ENCODE measurements around the gene CCDC40. TPM values are rescaled to one million over a fixed set of nuclear protein-coding genes. Genes with fewer than 3 reads are reported as not detected.

CCDC40 gene
- total and polyA plus RNA-seq, 10 of the 15 experiments (the other 5 are each of a cell fraction or from before 2014, with no cell fraction given): 0.06 to 0.10 TPM; not detected in 8

DNA sequence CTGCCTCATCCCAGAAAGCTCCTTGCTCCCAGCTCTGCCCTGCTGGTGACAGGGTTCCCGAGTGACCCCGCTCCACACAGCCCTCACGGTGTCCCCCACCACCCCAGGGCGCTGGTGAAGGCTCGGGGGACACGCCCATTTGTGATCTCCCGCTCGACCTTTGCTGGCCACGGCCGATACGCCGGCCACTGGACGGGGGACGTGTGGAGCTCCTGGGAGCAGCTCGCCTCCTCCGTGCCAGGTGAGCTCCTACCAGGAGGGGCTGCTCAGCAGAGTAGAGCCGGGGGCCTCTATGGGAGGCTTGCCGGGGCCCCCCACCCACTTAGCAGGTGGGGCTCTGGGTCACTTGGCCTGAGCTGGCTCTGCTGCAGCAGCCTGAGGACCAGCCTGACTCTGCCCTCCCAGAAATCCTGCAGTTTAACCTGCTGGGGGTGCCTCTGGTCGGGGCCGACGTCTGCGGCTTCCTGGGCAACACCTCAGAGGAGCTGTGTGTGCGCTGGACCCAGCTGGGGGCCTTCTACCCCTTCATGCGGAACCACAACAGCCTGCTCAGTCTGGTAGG is 76.1 kb downstream of the CCDC40 start:
- RAD21 ChIA-PET (ENCODE audit: unreplicated experiment): no interaction called here
- Histone ChIP-seq H3K79me2 (ENCODE audit: control insufficient read depth, insufficient read depth, low read length) (no peaks in the 10 kb centered on the region), H3K4me2 (ENCODE audit: control insufficient read depth, insufficient read depth) (no peak overlapping the region), H3K9me3 (replicated peaks; ENCODE audit: control insufficient read depth, insufficient read depth, low read length) (no peaks in the 10 kb centered on the region; the same call in 2 of the 3 replicates), H3K4me1 (ENCODE audit: control insufficient read depth, insufficient read depth, low read length) (no peaks in the 10 kb centered on the region), H2AFZ (ENCODE audit: control insufficient read depth, low read depth, low read length) (no peak overlapping the region), H3K9ac (ENCODE audit: control insufficient read depth, insufficient read depth, low read length) (no peak overlapping the region), H3K36me3 (ENCODE audit: control insufficient read depth in 2 of 2, insufficient read depth in 2 of 2, low read length in 1 of 2) (no peaks in the 10 kb centered on the region), H3K4me3 (no peak overlapping the region), H3K27ac (ENCODE audit: control insufficient read depth, insufficient read depth) (no peak overlapping the region), H4K20me1 (ENCODE audit: control insufficient read depth, insufficient read depth) (no peaks in the 10 kb centered on the region; the same call in 1 of the 2 replicates), H3K27me3 (replicated peaks in 1 of 2; ENCODE audit: control insufficient read depth in 2 of 2, insufficient read depth in 2 of 2, low read length in 1 of 2) (peaks cover 0 to 3% of the 10 kb centered on the region in 2 experiments; a peak in 2 of 4 replicates)
- no TSS peak for BruUV-seq (replicated peaks)
- intact Hi-C loops (cut with micrococcal nuclease; ENCODE audit: unreplicated experiment): no loop called here
- SMC1A ChIA-PET (ENCODE audit: uncharacterized antibody, unreplicated experiment): no interaction called here
- ATAC-seq (peak; percentile 27; the same call in 2 of the 3 replicates), DNase-seq (ENCODE audit: low read depth, low spot score) (no peak), FAIRE-seq (no peak)
- 43% methylated on average over 24 of the region's 24 CpGs for WGBS (ENCODE audit: insufficient coverage, insufficient replicate concordance, low lambda C conversion rate, missing lambda C conversion rate)
- POLR2A ChIA-PET: interaction anchor here (0.6 kb wide), 1 partner anchor 1678 kb away, joined by 3 read pairs; no protein-coding TSS in a partner anchor
- CTCF ChIA-PET: no interaction called here
- in situ Hi-C loops (cut with MboI): no loop called here
- TF ChIP-seq CREM (IDR thresholded peaks at IDR 0.05; ENCODE audit: low read depth): no peak
- TF ChIP-seq SMC3 (IDR thresholded peaks at IDR 0.05; ENCODE audit: borderline replicate concordance, low read length): no peak
- TF ChIP-seq, protein P1, sequence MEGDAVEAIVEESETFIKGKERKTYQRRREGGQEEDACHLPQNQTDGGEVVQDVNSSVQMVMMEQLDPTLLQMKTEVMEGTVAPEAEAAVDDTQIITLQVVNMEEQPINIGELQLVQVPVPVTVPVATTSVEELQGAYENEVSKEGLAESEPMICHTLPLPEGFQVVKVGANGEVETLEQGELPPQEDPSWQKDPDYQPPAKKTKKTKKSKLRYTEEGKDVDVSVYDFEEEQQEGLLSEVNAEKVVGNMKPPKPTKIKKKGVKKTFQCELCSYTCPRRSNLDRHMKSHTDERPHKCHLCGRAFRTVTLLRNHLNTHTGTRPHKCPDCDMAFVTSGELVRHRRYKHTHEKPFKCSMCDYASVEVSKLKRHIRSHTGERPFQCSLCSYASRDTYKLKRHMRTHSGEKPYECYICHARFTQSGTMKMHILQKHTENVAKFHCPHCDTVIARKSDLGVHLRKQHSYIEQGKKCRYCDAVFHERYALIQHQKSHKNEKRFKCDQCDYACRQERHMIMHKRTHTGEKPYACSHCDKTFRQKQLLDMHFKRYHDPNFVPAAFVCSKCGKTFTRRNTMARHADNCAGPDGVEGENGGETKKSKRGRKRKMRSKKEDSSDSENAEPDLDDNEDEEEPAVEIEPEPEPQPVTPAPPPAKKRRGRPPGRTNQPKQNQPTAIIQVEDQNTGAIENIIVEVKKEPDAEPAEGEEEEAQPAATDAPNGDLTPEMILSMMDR (IDR thresholded peaks at IDR 0.05 in 2 of 3, conservative IDR thresholded peaks at IDR 0.05 in 1 of 3; ENCODE audit: control insufficient read depth in 2 of 3, extremely low read depth in 1 of 3, insufficient read depth in 1 of 3, low read depth in 3 of 3, low read length in 3 of 3): no peak
- no peak for TF ChIP-seq TARDBP (IDR thresholded peaks at IDR 0.05; ENCODE audit: borderline replicate concordance)
- no peak for TF ChIP-seq CHD4 (IDR thresholded peaks at IDR 0.05)
- TF ChIP-seq, protein P2, sequence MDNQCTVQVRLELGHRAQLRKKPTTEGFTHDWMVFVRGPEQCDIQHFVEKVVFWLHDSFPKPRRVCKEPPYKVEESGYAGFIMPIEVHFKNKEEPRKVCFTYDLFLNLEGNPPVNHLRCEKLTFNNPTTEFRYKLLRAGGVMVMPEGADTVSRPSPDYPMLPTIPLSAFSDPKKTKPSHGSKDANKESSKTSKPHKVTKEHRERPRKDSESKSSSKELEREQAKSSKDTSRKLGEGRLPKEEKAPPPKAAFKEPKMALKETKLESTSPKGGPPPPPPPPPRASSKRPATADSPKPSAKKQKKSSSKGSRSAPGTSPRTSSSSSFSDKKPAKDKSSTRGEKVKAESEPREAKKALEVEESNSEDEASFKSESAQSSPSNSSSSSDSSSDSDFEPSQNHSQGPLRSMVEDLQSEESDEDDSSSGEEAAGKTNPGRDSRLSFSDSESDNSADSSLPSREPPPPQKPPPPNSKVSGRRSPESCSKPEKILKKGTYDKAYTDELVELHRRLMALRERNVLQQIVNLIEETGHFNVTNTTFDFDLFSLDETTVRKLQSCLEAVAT (IDR thresholded peaks at IDR 0.05): no peak
- TF ChIP-seq, protein P3, sequence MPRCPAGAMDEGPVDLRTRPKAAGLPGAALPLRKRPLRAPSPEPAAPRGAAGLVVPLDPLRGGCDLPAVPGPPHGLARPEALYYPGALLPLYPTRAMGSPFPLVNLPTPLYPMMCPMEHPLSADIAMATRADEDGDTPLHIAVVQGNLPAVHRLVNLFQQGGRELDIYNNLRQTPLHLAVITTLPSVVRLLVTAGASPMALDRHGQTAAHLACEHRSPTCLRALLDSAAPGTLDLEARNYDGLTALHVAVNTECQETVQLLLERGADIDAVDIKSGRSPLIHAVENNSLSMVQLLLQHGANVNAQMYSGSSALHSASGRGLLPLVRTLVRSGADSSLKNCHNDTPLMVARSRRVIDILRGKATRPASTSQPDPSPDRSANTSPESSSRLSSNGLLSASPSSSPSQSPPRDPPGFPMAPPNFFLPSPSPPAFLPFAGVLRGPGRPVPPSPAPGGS (IDR thresholded peaks at IDR 0.05; ENCODE audit: borderline replicate concordance, insufficient read depth, low read depth, low read length, poor library complexity, severe bottlenecking): no peak
- TF ChIP-seq NR2F1 (conservative IDR thresholded peaks at IDR 0.05): no peak
- TF ChIP-seq, protein P4, sequence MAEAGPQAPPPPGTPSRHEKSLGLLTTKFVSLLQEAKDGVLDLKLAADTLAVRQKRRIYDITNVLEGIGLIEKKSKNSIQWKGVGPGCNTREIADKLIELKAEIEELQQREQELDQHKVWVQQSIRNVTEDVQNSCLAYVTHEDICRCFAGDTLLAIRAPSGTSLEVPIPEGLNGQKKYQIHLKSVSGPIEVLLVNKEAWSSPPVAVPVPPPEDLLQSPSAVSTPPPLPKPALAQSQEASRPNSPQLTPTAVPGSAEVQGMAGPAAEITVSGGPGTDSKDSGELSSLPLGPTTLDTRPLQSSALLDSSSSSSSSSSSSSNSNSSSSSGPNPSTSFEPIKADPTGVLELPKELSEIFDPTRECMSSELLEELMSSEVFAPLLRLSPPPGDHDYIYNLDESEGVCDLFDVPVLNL (IDR thresholded peaks at IDR 0.05; ENCODE audit: low read depth, low read length): no peak
- TF ChIP-seq, protein P5, sequence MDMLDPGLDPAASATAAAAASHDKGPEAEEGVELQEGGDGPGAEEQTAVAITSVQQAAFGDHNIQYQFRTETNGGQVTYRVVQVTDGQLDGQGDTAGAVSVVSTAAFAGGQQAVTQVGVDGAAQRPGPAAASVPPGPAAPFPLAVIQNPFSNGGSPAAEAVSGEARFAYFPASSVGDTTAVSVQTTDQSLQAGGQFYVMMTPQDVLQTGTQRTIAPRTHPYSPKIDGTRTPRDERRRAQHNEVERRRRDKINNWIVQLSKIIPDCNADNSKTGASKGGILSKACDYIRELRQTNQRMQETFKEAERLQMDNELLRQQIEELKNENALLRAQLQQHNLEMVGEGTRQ (IDR thresholded peaks at IDR 0.05; ENCODE audit: borderline replicate concordance, low read depth, low read length): no peak
- TF ChIP-seq JUNB (IDR thresholded peaks at IDR 0.05): no peak
- TF ChIP-seq, protein P6, sequence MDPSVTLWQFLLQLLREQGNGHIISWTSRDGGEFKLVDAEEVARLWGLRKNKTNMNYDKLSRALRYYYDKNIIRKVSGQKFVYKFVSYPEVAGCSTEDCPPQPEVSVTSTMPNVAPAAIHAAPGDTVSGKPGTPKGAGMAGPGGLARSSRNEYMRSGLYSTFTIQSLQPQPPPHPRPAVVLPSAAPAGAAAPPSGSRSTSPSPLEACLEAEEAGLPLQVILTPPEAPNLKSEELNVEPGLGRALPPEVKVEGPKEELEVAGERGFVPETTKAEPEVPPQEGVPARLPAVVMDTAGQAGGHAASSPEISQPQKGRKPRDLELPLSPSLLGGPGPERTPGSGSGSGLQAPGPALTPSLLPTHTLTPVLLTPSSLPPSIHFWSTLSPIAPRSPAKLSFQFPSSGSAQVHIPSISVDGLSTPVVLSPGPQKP (IDR thresholded peaks at IDR 0.05; ENCODE audit: low read depth, low read length): no peak
- TF ChIP-seq ESRRA (IDR thresholded peaks at IDR 0.05; ENCODE audit: low read length): no peak
- no peak for TF ChIP-seq RCOR1 (conservative IDR thresholded peaks at IDR 0.05; ENCODE audit: low read depth, low read length)
- no peak for TF ChIP-seq RAD21 (IDR thresholded peaks at IDR 0.05; ENCODE audit: insufficient read depth, low read depth, low read length)
